Stimulated activated CD8-positive, alpha-beta memory T cell treated with anti-CD3 and anti-CD28 coated beads, Interleukin-15, amount 100 ng/mL, for 48 hours (primary cell): Measurements from ENCODE around the gene SEZ6.

Experiments used
- DNase-seq, 2 donors: peaks; one replicate each; pipeline ENCODE4 v3.0.0-alpha.2; 2020; ENCODE audit warnings: low read depth in 2 of 2

Gene SEZ6

DNA sequence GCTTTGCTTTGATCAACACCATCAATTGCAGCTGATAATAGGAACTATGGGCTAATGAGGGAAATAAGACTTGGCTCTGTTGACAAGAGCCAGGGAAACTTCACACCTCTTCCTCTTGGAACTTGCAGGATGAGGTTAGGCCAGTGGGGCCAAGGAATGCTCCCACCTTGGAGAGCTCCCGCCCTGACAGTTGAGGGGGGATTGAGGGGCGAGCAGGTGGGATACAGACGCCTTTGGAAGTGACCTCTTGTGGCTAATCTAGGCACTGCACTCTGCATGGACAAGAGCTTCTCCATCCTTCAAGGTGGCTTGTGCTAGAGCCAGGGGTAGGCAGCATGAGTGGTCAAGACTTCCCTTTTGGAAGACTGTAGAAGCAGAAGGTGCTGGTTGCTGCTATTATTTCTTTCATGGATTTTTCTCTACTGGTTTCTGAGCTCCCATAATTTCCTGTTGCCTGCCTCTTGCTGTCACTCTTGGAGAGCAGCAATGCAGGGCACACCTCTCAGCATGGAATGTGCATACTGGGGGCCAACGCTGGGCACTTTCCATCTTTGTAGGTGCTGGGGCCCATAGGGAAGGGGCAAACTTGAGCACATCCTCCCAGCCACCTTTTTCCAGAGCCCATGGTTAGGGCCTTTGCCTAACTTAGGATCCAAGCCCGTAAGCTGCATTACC is 52.3 kb downstream of the SEZ6 start:
- DNase-seq: peak in 1 of 2 donors; percentile 12

- peak; percentile 91 for DNase-seq
Measured at GRCh38 chr17:28951991-28952975, 53.5 kb downstream of the SEZ6 start.

DNA sequence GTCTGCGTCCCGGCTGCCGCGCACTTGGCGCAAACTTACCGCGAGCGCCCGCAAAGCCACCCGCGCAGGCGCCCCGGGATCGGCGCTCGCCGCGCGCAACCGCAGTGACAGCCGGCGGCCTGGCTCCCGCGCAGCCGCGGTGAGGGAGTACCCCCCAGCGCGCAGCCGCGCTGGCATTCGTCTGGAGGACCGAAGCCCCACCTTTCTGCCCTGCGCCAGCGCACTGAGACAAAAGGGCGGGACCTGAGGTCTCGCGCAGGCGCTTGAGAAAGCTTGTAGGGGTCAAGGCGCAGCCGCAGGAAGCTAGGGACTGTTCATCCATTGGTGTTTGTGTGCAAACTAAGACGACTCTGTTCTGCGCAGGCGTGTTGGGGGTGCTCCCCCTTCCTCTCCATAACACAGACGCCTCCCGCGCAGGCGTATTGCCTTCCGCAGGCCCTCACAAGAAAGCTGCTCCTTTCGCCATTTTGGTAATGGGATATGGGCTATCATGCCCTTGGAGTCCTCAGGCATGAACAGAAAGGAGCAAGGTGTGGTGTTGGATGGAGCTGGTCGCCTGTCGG is 54.3 kb downstream of the SEZ6 start, which contains the start of gene PHF12:
PHF12 (minus strand) TSS at position 91 of the 563 bp plus-strand sequence. CDS start 558 bp downstream, outside the sequence.
- peak; percentile 99 to 100 for DNase-seq

DNA sequence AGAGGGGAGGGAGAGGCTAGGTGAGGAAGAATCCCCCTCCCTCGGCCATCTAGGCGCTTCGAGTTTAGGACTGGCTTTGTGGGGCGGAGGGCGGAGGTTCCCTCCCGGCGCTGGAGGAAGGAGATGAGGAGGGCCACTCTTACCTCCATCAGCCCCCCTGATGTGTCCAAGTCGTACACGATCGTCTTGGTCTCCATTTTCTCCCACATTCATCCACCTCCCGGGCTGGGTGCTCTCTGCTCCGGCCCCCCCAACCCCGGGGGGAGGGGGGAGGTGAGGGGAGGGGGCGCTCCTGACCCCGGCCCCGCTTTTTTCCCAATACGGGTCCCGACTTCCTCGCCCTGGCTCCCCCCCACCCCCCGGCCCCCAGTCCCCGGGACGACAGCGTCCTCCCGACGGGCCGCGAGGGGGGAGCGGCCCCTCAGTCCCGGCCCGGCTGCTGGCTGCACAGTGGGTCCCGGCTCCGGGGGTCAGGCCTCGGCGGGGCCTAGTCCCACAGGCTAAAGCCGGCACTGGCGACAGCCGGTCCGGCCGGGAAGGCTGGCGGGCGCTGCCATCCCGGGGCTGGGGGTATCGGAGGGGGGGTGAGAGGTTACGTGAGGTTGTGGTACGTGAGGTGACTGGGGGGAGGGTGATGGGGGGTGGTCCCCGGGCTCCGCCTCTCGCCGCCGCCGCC is 54.9 kb downstream of the SEZ6 start:
- no peak for DNase-seq

DNA sequence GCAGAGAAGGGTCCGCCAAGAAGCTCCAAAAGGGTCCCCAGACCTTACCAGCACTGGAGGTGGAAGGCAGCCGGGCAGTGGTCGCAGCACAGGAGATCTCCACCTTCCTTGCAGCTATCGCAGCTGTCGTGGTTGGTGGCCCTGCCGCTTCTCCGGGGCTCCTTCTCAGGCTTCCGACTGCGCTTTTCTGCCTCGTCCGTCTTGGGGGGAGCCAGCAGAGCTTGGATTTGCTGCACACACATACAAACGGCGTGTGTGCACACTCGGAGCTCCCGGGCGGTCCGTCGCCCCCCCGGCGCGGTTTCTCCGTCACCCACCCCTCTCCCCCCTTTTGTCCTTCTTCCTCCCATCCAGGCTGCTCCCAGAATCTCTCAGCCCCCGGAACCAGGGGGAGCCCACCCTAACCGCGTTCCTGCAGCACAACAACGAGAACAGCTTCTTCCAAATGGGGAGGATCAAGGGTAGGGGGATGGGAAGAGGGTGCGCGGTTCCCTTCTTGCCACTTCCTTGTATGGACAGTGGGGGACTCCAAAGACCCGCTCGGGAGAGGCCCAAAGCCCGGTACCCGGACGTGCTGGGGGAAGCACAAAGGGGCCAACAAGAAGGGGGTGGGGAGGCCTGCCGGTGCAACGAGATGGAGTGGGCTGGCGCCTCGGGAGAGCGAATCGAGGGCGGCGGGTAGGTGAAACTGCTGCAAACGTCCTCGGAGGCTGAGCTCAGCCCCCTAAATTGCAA is 55.6 kb downstream of the SEZ6 start:
- DNase-seq: peak; percentile 42 to 43

GRCh38 chr17:28949185-28950016 is 56.4 kb downstream of the SEZ6 start:
- DNase-seq: peak; percentile 34 to 60

DNA sequence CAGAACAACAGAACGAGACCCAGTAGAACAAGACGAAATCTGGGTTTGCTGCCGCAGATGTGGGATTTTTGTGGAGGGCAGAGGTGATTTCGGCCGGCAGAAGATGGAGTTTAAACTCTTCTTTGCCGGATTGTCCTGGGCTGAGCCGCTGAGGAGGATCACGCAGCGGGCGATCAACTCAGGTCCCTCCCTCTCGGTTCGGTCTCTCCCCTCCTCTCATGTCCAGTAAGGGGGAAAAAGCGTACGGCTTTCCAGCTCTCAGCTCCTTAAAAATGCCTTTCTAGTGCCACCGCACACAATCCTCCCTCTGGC is 57.0 kb downstream of the SEZ6 start:
- DNase-seq: no peak

- DNase-seq: no peak
Measured at GRCh38 chr17:28948342-28948741, 57.5 kb downstream of the SEZ6 start.

DNA sequence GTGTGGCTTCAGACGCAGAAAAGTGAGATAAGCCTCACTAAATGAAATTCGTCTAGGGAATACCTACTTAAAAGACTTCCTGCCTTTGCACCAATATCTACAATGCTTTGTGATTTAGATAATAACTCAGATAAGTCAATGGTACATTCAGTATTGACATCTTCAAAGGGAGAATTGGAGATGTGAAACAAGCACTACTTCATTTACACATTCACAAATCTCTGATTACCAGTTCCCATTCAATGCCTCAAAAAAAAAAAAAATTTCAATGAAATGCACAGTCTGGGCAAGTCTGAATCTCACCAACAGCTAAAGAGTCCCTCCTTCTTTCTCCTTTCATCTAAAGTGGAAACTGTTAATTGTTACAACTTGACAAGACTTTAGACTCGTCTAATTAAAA is 58.2 kb downstream of the SEZ6 start:
- no peak for DNase-seq

DNA sequence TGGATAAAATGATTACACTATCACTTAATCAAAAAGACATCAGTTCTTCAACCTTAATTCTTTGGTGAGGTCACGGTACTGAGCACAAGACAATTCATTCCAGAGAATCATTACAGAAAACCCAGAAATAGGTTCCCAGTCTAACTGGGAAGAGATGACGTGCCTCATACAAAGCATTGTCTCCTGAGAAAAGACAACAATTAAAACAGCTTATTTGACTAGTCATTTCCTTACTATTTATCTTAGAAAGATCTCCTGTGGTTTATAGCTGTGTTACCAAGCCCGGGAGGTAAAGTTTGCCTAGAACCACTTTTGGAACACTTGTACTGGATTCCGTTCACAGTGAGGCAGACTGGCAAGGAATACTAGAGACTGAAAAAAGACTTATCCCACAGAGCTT is 59.6 kb downstream of the SEZ6 start:
- no peak for DNase-seq

DNA sequence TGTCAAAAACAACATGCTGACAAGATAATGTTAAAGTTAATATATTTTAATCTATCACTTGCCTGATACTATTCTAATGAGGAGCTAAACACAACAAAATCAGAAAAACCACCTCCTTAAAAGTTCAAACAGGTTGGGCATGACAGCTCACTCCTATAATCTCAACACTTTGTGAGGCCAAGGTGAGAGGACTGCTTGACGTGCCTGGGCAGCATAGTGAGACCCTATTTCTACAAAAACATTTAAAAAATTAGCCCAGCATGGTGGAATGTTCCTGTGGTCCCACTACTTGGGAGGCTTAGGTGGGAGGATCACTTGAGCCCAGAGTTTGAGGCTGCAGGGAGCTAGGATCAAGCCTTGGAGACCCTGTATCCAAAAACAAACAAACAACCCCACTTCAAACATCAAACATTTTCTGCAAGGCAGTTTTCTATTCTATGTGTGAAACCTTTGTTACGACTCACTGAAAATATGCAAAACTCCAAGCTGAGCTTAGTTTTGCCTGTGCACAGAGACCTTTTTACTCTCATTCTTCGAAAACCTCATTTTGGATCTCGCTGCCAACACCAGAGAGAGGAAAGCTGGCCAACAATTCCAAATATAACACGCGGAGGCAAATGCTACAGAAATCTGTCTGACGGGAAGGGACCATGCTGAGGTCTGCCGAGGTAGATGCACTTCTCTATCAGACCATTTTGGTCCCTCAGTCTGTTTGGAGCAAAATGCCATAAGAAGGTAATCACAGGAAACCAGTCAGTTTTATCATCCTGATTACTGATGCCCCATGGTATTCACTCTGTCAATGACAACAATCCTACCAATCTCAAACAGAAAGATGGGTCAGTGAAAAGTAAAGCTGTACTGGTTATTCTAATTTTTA is 60.7 kb downstream of the SEZ6 start:
- no peak for DNase-seq

- DNase-seq: no peak
Measured at GRCh38 chr17:28944343-28944742, 61.5 kb downstream of the SEZ6 start.

- no peak for DNase-seq
Measured at GRCh38 chr17:28942925-28943324, 62.9 kb downstream of the SEZ6 start.

DNA sequence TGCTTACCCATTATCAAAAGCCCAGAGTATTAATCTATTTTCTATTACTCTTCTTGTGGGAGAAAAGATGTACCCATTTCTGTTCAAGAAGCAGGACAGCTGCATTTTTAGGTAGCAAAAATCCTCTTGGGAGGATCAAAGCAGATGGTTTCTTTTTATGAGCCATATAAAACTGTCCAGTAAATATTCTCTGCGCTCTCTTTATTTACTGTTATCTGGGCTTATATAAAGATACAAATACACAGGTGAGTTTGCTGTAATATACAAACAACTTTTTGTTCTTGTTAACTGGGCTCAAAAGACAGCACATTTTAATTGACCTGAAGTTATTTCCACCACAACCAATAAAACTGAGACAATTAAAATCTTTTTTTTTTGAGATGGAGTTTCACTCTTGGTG is 64.6 kb downstream of the SEZ6 start:
- no peak for DNase-seq

- no peak for DNase-seq
Measured at GRCh38 chr17:28940675-28941074, 65.2 kb downstream of the SEZ6 start.

GRCh38 chr17:28940142-28940541 is 65.7 kb downstream of the SEZ6 start:
- DNase-seq: no peak

DNA sequence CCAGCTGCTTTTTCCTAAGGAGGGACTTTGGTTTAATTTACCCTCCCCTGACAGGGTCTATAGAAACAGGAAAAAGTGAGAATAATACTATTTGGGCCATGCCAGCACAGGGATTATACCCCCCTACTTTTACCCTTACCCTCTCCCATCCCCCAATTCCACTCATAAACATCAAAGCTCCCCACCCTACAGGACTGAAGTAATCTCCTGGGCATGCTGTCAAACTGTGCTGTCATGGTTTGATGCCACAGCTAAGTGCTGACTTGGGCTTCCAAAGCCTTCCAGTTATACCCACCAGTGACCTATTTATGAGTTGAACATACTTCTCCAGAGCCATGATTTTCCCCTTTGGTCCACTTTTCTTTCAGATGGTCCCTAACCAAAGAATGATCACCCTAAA is 67.3 kb downstream of the SEZ6 start:
- no peak for DNase-seq

GRCh38 chr17:28937044-28937729 is 68.6 kb downstream of the SEZ6 start:
- DNase-seq: no peak
